HG03135 (cell line): ENCODE results near the gene SPAG9.

Experiments
- ATAC-seq: cut with Tn5 transposase; IDR thresholded peaks from one replicate; pipeline ENCODE4 v1.9.1; 2021; ENCODE audit warnings: mild to moderate bottlenecking, moderate library complexity; ENCODE audit not compliant: unreplicated experiment

Gene SPAG9

GRCh38 chr17:51044976-51045375 is 75.7 kb downstream of the SPAG9 start:
- ATAC-seq, result no peak

GRCh38 chr17:51036084-51036483 is 84.6 kb downstream of the SPAG9 start:
- ATAC-seq, result no peak

GRCh38 chr17:51035431-51035830 is 85.2 kb downstream of the SPAG9 start:
- ATAC-seq, result no peak

- no peak for ATAC-seq
These were observed 85.9 kb downstream of the SPAG9 start for GRCh38 chr17:51034800-51035199.

- no peak for ATAC-seq
These were observed 87.8 kb downstream of the SPAG9 start for GRCh38 chr17:51032850-51033249.

- no peak for ATAC-seq
These were observed 90.9 kb downstream of the SPAG9 start for GRCh38 chr17:51029568-51030463.

GRCh38 chr17:51029142-51029541 is 91.5 kb downstream of the SPAG9 start:
- no peak for ATAC-seq

- no peak for ATAC-seq
These were observed 92.3 kb downstream of the SPAG9 start for GRCh38 chr17:51028176-51028863.

- ATAC-seq, result no peak
These were observed 102.1 kb downstream of the SPAG9 start for GRCh38 chr17:51018541-51018940.

- ATAC-seq, result no peak
These were observed 103.4 kb downstream of the SPAG9 start for GRCh38 chr17:51017270-51017669.

- ATAC-seq, result no peak
These were observed 104.6 kb downstream of the SPAG9 start for GRCh38 chr17:51016099-51016498.

- no peak for ATAC-seq
These were observed 105.5 kb downstream of the SPAG9 start for GRCh38 chr17:51015145-51015558.

- ATAC-seq, result no peak
These were observed 106.5 kb downstream of the SPAG9 start for GRCh38 chr17:51014129-51014528.

GRCh38 chr17:51013322-51013721 is 107.3 kb downstream of the SPAG9 start:
- ATAC-seq, result no peak

- no peak for ATAC-seq
These were observed 108.1 kb downstream of the SPAG9 start for GRCh38 chr17:51012538-51012937.

- ATAC-seq, result no peak
These were observed 110.4 kb downstream of the SPAG9 start for GRCh38 chr17:51010173-51010675.

GRCh38 chr17:51006601-51007000 is 114.1 kb downstream of the SPAG9 start:
- ATAC-seq, result no peak

- ATAC-seq, result no peak
These were observed 114.9 kb downstream of the SPAG9 start for GRCh38 chr17:51005768-51006167.

GRCh38 chr17:51004249-51004648 is 116.4 kb downstream of the SPAG9 start:
- ATAC-seq, result no peak

GRCh38 chr17:51000835-51001638 is 119.6 kb downstream of the SPAG9 start:
- no peak for ATAC-seq

GRCh38 chr17:50995668-50996067 is 125.0 kb downstream of the SPAG9 start:
- no peak for ATAC-seq
